ENCODE measurements around the gene ULK2. TPM values are rescaled to one million over a fixed set of nuclear protein-coding genes. Genes with fewer than 3 reads are reported as not detected.
"Not testable (repeated sequence)": the region's sequence is repeated elsewhere in the genome, so short reads cannot be mapped to it uniquely, and the experiment has no call there.

Gene ULK2
- total RNA-seq, 2 donors from 2014 or later = 6.8 to 10.7 TPM

DNA sequence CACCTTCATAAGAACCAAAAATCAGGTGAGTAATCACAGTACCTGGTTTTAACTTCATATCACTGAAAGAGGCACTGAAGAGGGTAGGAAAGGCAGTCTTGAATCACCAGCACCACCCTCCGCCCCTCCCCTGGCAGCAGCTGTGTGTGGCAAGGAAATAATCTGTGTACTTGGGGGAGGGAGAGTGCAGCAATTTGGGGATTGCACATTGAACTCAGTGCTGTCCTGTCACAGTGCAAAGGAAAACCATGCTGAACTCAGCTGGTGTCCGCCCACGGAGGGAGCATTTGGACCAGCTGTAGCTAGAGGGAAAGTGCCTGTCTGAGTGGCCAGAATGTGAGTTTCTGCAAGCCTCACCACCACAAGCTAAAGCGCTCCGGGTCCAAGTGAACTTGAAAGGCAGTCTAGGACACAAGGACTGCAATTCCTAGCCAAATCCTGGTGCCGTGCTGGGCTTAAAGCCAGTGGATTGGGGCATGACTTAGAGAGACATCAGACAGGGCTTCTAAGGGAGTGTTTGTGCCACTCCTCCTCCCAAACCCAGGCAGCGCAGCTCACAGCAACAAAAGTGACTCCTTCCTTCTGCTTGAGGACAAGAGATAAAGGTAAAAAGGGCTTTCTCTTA lies 79.9 kb downstream of the ULK2 start:
- Mint-ChIP-seq H3K9me3 (peaks cover 0 to 2% of the 10 kb centered on the region in 2 donors), H3K36me3 (peaks cover 6 to 28% of the 10 kb centered on the region in 2 donors), H3K27ac (peak overlapping the region in 1 of 2 donors; percentile 27)
- DNase-seq (ENCODE audit: low spot score in 2 of 2) = peak in 1 of 2 donors; percentile 39
- peak in 1 of 2 donors; percentile 98 for ATAC-seq

DNA sequence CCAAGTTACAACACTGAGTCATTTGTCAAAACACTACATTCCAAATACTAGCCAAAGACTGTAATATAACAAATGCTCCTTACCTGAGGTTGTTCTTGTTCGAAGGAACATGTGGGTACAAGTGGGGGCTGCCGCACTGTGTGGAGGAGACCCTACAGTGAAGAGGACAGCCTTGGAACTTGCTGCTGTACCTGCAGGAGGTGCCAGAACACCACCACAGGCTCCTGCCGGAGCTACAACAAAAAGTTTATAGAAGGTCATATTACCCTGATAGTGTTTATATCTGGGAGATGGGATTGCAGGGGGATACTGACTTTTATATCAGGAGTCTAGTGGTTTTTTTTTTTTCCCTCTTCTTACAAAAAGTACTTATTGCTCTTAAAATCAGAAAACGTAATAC lies 81.9 kb downstream of the ULK2 start:
- Mint-ChIP-seq H3K9me3 (no peaks in the 10 kb centered on the region), H3K27ac (no peak overlapping the region), H3K36me3 (peaks cover 0 to 29% of the 10 kb centered on the region in 2 donors)
- DNase-seq (ENCODE audit: low spot score in 2 of 2) (no peak), ATAC-seq (no peak)

DNA sequence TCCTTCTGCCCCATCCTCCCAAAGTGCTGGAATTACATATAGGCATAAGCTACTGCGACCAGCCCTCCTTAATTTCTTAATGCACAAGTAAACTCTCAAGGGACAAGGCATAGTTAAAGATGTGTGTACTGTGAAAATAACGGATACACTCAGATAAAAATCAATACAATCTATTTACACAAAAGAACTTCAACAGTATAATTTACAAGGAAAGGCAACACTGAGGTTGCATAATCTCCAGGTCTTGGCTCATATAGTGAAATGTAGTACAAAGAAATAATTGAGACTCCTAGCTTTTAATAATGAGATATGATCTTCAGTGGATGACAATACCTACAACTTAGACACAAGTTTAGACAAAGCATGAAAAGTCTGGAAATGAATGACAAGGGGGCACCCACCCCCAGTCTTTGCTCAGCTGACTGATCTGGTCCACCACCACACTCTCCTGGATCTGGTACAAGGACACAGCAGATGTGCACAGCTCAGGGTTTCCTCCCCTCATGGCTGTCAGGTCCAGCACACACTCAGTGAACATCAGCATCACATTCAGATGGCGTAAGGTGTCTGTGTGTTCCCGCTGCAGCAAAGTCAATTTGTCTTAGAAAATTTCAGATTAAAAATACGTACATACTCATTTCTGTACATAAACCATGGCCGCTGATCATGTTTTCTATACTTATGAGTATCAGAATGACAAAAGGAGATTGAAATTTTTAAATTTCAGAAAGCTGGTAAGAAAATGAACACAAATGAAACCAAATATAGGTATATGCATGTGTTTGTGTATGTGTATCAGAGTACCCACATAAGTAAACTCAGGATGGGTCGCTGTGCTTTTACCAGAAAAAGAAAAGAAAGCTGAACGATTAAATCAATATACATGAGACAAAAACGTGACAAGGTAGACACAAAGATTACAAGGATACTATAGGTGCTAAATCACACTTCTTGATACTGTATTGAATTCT lies 86.0 kb downstream of the ULK2 start:
- H3K27ac Mint-ChIP-seq = peak overlapping the region in 1 of 2 donors; percentile 90
- ATAC-seq (peak in 1 of 2 donors; percentile 85), DNase-seq (ENCODE audit: low spot score in 2 of 2) (no peak)
- H3K36me3 Mint-ChIP-seq = peaks cover 0 to 12% of the 10 kb centered on the region in 2 donors
- no peaks in the 10 kb centered on the region for H3K9me3 Mint-ChIP-seq

DNA sequence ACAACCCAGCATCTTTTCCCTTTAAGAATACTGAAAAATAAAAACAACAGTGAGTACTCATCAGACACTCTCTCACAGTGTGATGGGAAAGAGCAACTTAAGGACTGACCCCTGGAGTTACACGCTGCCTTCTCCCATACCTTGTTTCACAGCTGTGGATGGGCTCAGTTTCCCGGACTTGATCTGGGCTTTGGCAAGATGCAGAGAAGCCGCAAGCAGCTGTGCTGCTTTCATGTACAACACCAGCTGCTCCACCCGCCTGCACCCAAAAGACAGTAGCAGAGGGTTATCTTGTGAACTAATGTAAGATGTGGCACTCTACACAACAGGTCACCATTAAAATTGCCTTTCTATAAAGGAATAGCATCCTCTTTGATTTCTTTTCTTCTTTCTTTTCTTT lies 86.9 kb downstream of the ULK2 start:
- Mint-ChIP-seq H3K27ac (no peak overlapping the region), H3K9me3 (no peaks in the 10 kb centered on the region), H3K36me3 (peaks cover 0 to 12% of the 10 kb centered on the region in 2 donors)
- DNase-seq (ENCODE audit: low spot score in 2 of 2) (no peak), ATAC-seq (no peak)

DNA sequence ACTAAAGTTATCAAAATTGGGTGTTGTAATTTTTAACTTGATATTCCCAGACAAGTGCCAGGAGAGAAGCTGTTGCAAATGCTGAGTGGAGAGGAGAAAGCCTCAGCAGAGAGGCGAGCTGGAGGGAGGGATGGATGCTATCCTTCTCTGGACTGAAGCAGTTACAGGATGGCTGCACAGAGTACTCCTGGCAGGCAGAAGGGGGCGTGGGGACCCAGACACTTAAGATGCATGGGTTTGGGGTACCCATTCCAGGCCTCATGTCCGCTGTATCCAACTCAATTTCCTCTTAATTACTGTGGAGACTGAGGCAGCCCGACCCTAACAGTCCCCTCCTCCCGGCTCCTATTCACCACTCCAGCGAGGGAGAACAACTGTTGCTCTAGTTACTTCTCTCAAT lies 94.2 kb downstream of the ULK2 start:
- no peak for ATAC-seq
- H3K27ac Mint-ChIP-seq = no peak overlapping the region
- H3K9me3 Mint-ChIP-seq = no peaks in the 10 kb centered on the region
- H3K36me3 Mint-ChIP-seq = peaks cover 0 to 17% of the 10 kb centered on the region in 2 donors
- no peak for DNase-seq (ENCODE audit: low spot score in 2 of 2)

DNA sequence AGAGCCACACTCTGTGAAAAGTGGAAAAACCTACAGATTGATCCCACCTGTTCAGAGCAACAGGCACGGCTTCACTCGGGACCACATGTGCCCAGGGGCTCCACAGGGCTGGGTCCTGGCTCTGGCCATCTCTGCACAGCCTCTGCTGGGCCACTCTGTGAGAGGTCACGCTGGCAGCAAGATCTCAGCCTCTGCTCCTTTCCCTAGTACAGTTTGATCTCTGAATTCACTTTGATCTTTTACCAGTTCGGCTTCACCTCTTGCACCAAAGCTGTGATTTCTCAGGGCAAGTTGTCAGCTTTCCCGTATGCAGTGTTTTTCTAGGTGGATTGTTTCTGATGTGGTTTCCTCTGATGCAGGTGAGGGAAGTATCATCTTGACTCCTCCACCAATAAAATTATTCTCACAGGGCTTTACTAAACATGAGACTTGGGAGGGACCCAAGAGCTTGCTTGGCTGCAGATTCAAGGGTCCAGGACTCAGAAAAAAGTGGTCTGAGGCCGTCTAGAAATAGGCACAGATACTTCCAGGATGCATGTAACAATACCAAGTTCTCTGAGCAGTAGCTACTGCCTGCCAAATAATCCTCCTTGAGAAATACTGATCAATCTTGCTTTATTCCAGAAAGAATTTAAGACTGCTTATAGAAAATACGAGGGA lies 95.6 kb downstream of the ULK2 start:
- ATAC-seq (peak; percentile 83 to 86), DNase-seq (ENCODE audit: low spot score in 2 of 2) (peak in 1 of 2 donors; percentile 46)
- H3K36me3 Mint-ChIP-seq = peaks cover 0 to 17% of the 10 kb centered on the region in 2 donors
- no peaks in the 10 kb centered on the region for H3K9me3 Mint-ChIP-seq
- peak overlapping the region in 1 of 2 donors; percentile 15 for H3K27ac Mint-ChIP-seq

- H3K36me3 Mint-ChIP-seq = peaks cover 0 to 17% of the 10 kb centered on the region in 2 donors
- H3K27ac Mint-ChIP-seq = peak overlapping the region in 1 of 2 donors; percentile 15
- DNase-seq (ENCODE audit: low spot score in 2 of 2) (no peak), ATAC-seq (no peak)
- no peaks in the 10 kb centered on the region for H3K9me3 Mint-ChIP-seq
These were observed 96.6 kb downstream of the ULK2 start for GRCh38 chr17:19770985-19771735.

DNA sequence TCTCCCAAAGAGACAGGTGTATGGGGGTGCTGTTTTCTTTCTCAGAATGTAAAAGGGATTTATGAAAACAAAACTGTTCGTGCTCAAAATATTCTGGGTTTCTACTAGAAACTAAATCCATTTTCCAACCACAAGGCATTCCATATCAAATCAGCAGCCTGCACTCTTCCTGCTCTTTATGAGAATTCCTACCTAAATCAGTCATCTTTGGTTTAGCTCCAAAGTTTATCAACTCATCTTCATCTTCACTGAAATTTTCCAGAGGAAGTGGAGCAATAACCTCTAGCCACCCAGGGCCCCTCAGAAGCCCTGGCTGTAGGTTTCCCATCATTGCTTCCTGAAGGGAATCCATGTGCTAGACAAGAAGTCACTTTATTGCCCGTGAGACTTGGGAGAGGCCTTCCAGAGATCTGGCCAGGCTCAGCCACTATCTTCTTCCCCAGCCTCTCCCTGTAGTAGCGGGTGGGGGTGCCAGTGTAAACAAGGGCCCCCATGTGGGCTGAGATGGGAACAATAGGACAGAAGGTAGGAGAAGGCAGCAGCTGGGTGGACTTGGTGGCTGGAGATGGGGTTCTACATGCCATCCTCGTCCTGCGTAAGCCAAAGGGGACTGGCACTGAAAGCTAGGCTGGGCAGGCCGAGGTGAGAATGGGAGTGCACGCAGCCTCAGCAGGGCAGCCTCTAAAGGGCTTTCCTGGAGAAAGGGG lies 97.6 kb downstream of the ULK2 start:
- DNase-seq (ENCODE audit: low spot score in 2 of 2) = no peak
- Mint-ChIP-seq H3K9me3 (no peaks in the 10 kb centered on the region), H3K36me3 (peaks cover 0 to 17% of the 10 kb centered on the region in 2 donors), H3K27ac (no peak overlapping the region)
- no peak for ATAC-seq

- ATAC-seq (peak in 1 of 2 donors; percentile 62), DNase-seq (ENCODE audit: low spot score in 2 of 2) (no peak)
- peaks cover 0 to 14% of the 10 kb centered on the region in 2 donors for H3K36me3 Mint-ChIP-seq
- peak overlapping the region; percentile 39 to 84 for H3K27ac Mint-ChIP-seq
- H3K9me3 Mint-ChIP-seq = no peaks in the 10 kb centered on the region
These were observed 99.5 kb downstream of the ULK2 start for GRCh38 chr17:19768046-19768782.

DNA sequence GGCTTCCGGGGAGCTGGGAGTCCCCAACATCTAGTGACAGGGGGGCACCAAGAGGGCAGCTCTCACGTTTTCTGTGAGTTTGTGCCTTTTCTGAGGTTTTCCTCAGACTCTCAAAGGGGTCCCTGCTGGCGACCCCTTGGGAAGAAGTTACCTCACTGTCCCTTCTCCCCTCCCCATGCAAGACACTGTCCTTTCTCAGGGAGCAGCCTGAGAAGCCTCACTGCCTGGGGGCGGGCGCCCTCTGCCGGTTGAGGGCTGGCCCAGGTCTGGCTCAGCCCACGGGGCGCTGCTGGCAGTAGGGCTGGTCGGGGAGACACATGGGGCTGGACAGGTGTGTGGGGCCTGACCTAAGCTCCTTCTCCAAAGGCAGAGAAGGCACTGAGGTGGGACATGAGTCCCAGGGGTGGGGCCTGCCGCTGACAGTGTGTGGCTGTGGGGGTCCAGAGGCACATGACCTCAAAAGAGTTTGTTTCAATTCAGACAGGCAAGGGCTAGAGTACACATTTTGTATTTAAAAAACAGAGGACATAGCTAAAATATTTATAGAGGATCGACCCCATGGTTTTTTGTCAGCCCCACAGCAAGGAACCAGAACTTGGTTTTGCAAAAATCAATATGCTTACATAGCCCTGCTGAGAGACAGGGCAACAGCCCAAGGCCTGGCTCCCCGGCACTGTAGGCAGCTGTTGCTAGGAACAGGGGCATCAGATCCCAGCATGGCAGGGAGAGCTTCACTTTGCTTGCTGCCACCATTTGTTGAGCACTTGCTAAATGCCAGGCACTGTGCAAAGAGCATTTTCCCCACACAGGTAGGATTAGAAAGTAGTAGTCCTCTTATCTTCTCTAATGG lies 101.1 kb downstream of the ULK2 start:
- peak; percentile 76 to 93 for DNase-seq (ENCODE audit: low spot score in 2 of 2)
- Mint-ChIP-seq H3K9me3 (no peaks in the 10 kb centered on the region), H3K27ac (peak overlapping the region in 1 of 2 donors; percentile 52), H3K36me3 (peaks cover 0 to 10% of the 10 kb centered on the region in 2 donors)
- ATAC-seq = peak; percentile 76 to 95

DNA sequence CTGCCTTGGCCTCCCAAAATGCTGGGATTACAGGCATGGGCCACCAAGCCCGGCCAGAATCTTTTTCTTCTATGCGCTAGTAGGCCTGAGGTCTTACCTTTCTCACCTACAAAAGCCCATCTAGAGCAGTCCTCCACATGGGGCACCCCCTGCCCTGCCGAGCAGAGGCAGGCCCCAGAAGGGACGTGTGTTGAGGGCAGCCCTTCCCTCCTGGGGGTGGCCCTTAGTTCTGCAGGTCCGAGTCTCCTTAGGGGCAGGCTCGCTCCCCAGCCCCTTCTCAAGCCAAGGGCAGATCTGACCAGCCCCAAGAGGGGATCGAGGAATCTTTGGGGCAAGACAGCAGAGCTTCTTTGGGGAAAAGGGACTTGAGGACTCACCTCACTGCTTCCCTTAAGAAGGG lies 101.7 kb downstream of the ULK2 start:
- Mint-ChIP-seq H3K27ac (no peak overlapping the region), H3K36me3 (peaks cover 0 to 10% of the 10 kb centered on the region in 2 donors), H3K9me3 (no peaks in the 10 kb centered on the region)
- ATAC-seq (no peak), DNase-seq (ENCODE audit: low spot score in 2 of 2) (no peak)

DNA sequence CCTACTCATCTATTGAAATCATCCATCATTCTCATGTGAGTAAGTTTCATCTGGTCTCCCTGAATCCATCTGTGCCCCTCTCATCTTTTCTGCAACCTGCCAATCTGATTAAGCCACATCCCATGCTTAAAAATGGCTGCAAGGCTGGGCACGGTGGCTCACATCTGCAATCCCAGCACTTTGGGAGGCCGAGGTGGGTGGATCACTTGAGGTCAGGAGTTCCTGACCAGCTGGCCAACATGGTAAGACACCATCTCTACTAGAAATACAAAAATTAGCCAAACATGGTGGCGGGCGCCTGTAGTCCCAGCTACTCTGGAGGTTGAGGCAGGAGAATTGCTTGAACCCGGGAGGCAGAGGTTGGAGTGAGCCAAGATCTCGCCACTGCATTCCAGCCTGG lies 103.7 kb downstream of the ULK2 start:
- not testable (repeated sequence) for ATAC-seq; H3K36me3 Mint-ChIP-seq; H3K27ac Mint-ChIP-seq; DNase-seq (ENCODE audit: low spot score in 2 of 2); H3K9me3 Mint-ChIP-seq

DNA sequence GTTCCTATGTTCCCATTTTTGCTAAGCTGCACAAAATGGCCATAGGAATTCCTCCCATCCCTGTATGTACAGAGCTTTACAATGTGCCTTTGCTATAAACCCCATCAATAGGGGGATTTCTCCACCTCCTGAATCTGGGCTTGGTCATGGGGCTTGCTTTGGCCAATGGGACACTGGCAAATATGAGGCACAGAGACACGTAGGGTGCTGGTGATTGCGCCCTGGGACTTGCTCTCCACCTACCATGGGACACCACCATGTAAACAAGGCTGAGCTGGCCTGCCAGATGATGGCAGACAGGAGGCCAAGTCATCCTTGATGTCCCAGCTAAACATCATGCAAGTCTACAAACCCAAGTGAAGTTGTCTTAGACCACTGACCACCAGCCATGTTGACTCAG lies 104.3 kb downstream of the ULK2 start:
- Mint-ChIP-seq H3K36me3 (no peaks in the 10 kb centered on the region), H3K9me3 (no peaks in the 10 kb centered on the region), H3K27ac (no peak overlapping the region)
- no peak for DNase-seq (ENCODE audit: low spot score in 2 of 2)
- ATAC-seq = no peak

DNA sequence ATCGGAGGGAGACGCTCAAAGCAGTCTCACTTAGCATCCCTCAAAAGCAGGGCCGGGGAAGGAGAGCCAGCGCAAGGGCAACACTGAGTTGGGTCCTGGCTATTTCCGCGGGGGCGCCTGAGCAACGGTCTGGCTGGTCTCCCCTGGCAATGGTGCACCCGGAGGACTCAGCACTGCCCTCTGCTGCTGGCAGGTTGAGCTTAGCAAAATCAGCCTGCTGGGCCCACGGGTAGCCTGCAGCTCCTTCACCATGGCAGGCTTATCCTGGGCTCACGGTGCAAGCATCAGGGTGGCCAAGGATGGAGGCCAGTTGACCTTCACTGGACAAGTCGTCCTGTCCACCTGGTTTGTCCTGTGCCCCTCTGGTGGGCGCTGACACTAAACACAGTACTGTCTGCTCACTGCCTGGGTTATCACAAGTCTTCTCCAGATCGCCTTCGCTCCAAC lies 105.2 kb downstream of the ULK2 start:
- Mint-ChIP-seq H3K9me3 (no peaks in the 10 kb centered on the region), H3K36me3 (no peaks in the 10 kb centered on the region), H3K27ac (no peak overlapping the region)
- DNase-seq (ENCODE audit: low spot score in 2 of 2) (peak in 1 of 2 donors; percentile 76), ATAC-seq (peak; percentile 33 to 69)

All from activated naive CD4-positive, alpha-beta T cell treated with anti-CD3 and anti-CD28 coated beads, Interleukin-2, amount 50 U/mL, for 72 hours (primary cell).